Limb (tissue), 2 donors: ENCODE results near the gene POLR2L.

ENCODE experiments used
- DNase-seq, 2 donors: peaks; one replicate each; pipeline ENCODE4 v3.0.0-alpha.2; 2016; ENCODE audit errors: extremely low spot score in 2 of 2

POLR2L gene

DNA sequence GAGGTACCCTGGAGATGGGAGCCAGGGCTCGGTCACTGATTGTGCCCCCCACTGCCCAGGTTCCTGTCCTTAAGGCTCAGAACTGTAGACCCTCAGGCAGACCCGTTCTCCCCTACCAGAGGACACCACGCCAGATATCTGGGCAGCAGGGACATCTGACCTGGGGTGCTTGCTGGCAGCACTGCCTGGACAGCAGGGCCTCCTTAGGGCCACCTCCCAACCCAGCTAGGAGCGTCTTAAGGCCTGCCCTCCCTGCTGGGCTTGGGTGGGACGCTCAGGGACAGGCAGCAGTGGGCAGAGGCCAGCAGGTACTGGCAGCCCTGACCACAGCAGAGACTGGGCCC is 3.1 kb downstream of the POLR2L start:
- no peak for DNase-seq

DNA sequence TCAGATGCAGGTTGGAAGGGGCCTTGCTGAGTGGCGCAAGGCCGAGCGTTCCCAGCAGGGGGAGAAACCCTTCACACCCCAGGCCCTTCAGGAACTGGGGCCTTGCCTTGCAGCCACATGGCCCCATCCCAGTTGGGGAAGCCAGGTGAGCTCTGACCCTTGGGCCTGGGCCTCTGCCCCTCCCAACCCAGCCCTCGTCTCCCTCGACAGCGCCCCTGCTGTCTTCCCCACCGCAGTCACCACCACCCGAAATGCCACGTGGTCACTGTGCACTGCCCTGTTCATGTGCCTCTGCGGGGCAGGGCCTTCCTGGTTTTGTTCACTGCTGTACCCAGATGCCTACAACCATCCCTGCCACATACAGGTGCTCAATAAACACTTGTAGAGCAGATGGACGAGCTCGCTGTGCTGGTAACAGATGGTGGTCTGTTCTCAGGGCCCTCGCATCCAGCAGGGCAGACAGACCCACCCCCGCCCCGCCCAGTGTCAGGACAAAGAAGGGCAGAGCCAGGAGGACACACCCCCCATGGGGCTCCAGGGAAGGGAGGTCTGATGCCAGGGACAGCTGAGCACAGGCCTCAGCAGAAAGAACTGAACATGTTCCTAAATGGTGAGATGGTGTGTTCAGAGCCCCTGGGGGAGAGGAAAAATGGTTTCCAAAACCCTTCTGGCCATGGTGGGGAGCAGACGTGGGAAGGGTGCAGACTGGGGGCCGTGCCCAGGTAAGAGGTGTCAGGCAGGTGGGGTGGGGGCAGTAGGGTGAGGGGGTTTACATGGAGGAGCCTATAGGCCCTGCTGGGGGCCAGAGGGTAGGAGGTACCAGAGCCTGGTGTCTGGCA is 3.7 kb downstream of the POLR2L start:
- no peak for DNase-seq

DNA sequence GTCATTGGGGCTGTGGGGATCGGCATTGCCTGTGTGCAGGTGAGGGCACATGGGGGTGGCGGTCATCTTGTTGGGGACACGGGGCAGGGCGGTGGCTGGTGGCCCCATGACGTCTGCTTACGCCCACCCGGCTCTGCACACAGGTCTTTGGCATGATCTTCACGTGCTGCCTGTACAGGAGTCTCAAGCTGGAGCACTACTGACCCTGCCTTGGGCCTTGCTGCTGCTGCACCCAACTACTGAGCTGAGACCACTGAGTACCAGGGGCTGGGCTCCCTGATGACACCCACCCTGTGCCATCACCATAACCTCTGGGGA is 4.4 kb downstream of the POLR2L start:
- no peak for DNase-seq

DNA sequence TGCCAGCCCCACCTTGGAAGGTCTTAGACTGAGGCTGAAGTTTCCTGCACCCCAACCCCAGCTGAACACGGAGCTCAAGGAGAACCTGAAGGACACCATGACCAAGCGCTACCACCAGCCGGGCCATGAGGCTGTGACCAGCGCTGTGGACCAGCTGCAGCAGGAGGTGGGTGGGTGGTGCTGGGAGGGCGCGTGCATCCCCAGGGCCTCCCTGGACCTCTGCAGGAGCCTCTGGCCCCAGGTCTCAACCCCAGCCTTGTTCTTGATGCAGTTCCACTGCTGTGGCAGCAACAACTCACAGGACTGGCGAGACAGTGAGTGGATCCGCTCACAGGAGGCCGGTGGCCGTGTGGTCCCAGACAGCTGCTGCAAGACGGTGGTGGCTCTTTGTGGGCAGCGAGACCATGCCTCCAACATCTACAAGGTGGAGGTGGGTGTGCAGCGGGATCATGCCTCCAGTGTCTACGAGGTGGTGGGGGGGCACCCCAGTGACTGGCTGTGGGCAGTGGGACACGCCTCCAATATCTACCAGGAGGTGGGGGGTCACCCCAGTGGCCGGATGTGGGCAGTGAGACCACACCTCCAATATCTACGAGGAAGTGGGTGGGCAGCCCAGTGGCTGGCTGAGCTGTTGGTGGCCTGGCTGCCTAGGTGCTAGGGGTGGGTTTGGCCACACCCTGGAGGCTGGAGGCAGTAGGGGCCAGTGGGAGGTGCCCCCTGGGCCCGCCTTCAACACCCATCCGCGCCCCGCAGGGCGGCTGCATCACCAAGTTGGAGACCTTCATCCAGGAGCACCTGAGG is 4.9 kb downstream of the POLR2L start:
- no peak for DNase-seq

DNA sequence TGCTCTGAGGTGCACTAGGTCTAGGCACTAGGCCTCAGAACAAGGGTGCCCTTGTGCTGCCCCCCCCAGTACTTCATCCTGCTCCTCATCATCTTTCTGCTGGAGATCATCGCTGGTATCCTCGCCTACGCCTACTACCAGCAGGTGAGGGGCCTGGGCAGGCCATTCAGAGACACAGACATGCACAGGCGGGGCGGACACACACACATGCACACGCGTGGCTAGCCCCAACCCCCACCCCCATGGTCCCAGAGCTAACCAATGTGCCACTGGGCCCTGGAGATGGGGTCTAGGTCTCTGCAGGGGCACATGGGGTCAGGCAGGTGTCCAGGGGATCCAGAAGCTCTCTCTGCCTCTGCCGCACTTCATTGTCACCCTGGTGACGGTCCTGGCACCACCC is 5.6 kb downstream of the POLR2L start:
- DNase-seq: no peak

DNA sequence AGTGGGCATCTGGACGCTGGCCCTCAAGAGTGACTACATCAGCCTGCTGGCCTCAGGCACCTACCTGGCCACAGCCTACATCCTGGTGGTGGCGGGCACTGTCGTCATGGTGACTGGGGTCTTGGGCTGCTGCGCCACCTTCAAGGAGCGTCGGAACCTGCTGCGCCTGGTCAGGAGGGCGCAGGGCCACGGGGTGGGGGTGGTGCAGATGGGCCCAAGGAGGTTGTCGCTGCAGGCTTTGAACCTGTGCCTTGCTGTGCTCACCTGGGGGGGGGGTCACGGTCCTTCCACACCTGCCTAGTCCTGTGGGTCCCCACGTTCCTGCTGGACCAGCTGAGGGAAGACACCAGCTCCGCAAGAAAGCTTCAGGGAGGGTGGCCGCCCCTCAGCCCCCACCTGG is 6.1 kb downstream of the POLR2L start:
- DNase-seq: no peak

DNA sequence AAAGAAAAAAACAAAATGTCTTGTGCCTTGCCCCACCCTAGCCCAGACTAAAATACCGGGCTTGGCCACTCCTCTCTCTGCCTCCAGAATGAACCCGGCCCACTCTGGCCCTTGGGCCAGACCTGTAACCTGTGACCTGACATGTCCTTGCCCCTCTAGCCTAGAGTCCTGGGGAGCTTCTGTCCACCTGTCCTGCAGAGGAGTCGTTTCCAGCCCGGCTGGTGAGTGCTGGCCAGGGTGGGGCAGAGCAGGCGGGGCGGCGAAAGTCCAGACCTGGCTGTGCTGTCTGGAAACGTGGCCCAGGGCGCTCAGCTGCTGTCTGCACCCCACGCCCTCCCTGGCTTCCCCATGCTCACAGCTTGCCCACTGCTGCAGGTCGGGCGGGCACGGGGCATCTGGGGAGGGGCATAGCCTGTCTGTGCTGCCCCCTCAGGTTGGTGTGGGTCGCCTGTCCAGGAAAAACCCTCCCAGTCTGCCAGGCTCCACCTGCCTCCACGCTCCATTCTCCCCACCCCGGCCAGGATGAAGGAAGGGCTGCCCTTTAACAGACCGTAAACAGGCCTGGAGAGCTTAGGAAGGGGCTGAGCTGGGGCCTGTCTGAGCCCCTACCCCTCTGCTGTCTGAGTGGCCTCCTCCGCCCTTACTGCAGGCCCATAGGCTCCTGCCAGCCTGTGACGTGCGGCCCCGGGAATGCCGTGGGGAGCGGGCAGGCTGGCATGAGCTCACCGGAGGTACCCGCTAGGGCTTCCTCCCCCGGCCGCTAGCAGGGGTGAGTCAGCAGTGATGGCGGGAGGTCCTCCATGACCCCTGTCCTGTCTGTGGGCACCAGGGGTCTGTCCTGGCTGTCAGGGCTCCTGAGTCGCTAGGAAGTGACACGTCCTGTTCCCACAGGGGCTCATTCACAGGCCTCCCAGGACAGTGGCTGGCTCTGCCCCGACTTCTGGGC is 7.7 kb downstream of the POLR2L start:
- no peak for DNase-seq

DNA sequence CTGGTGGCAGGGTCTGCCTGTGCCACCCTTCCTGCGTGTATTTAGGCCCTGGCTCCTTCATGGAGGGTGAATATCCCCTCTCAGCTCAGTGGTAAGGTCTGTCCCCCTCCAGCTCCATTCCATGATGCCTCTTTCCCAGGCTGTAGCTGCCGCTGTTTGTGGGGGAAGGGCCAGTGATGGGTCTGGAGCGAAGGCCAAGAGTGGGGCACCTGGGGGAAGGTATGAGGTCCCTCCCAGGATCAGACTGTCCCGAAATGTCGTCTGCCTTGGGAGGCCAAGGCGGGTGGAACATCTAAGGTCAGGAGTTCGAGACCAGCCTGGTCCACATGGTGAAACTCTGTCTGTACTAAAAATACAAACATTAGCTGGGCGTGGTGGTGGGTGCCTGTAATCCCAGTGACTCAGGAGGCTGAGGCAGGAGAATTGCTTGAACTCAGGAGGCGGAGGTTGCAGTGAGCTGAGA is 8.4 kb downstream of the POLR2L start:
- DNase-seq: no peak

DNA sequence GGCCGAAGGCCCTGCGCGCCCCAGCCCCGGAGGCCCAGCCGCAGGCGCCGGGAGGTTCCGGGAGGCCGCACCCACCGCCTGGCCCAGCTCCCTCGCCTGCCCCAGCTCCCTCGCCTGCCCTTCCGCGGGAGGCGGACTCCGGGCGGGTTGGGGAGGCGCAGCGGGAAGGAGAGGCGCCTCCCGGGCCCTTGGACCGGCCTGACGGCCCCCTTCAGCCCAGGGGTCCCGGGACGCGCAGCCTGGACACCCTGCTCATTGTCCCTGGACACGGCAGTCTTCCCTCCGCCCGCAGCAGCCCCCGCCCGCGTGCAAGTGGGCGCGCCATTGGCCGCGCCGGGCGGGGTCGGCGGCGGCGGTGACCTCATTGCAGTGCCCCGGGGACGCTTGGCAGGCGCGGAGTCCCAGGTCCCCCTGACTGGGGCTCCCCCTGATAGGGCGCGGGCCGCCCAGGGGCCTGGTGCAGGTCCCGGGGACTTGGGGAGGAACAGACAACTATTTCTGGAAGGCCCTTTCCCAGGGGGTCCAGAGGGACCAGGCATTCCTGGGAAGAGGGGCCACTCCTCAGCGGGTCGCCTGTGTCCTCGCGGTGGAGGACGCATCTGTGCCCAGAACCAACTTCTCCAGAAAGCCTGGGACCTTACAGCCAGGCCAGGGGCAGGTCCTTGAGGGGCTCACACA is 9.1 kb downstream of the POLR2L start:
- peak in 1 of 2 donors; percentile 77 for DNase-seq

DNA sequence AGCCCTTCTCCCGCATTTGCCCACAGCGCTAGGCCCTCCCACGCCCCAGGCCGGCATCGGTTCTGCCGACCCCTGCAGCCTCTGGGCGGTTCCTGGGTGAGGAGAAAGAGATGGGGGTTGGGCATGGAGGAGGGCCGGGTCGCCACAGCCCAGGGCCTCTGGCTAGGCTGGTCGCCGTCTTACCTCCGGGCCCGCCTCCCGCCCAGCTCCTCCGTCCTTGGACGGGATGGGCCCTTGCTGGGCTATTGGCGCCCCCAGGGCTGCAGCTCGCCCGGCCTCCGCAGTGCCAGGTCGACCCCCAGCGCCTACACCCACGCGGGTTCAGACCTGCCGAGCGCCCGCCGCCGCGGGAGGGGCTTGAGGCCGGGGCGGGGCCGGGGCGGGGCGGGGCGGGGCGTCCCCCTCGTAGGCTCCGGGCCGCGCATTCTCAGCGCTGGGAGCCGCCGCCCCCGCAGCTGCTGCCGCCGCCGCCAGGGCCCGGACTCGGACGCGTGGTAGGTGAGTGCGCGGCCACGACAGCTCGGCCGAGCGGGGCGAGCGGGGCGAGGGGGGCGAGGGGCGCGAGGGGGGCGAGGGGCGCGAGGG is 9.7 kb downstream of the POLR2L start, which contains the start of gene CD151:
Gene CD151, plus strand, starts transcription at position 424 of the 585 bp plus-strand sequence. CDS start 3,118 bp downstream, outside the sequence.
- peak in 1 of 2 donors; percentile 79 for DNase-seq

DNA sequence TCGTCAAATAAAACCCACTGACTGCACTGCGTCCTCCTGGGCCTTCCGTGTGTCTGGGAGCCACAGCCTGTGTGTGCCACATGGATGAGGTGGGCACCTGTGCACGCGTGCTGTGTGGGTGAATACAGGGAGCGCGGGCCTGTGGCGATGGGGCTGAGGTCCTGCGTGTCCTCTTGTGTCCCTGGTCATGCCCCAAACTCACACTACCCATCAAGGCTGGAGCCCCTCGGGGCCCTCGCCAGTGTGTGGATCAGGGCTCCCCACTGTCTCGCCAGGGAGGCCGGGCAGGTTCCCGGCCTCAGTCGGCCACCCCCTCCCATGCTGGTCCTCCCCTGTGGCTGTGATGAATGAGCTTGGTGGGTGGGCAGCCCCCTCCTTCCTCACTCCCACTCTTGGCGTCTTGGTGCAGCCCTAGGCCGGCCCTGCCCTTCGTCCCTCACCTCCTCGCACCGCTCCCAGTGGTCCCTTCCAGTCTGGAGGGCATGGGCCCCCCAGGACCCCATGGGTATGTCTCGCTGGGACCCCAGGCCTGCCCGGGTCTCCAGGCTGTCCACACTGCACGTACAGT is 10.3 kb downstream of the POLR2L start:
- DNase-seq: no peak

DNA sequence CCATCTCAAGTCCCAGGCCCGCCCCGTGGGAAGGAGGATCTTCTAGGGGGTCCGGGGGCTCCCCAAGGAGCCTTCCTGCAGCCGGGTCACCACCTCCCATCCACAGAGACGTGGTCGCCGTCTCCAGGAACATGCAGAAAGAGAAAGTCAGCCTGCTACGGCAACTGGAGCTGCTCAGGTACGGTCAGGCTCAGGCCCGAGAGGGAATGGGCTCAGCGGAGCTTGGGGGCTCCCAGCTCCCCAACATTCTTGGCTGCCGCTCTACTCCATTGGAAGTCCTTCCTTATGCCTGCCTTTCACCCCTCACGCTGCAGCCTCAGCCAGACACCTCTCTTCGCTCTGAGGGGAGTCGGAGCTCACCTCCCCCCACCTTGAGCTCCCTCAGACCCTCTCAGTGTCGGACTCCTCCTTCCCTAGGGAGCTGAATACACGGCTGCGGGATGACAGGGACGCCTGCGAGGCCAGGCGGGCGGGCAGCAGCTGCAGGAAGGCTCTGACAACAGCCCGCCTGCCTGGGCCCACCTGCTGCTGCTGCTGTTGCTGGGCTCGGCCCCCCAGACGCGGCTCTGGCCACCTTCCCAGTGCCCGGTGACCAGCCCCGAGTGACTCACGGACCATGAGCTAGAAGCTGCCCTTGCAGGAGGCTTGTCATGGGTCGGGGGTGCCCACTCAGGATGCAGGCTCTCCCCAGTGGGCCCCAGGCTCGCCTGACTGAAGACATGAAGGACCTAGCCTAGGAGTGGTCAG is 11.0 kb downstream of the POLR2L start:
- DNase-seq: no peak

DNA sequence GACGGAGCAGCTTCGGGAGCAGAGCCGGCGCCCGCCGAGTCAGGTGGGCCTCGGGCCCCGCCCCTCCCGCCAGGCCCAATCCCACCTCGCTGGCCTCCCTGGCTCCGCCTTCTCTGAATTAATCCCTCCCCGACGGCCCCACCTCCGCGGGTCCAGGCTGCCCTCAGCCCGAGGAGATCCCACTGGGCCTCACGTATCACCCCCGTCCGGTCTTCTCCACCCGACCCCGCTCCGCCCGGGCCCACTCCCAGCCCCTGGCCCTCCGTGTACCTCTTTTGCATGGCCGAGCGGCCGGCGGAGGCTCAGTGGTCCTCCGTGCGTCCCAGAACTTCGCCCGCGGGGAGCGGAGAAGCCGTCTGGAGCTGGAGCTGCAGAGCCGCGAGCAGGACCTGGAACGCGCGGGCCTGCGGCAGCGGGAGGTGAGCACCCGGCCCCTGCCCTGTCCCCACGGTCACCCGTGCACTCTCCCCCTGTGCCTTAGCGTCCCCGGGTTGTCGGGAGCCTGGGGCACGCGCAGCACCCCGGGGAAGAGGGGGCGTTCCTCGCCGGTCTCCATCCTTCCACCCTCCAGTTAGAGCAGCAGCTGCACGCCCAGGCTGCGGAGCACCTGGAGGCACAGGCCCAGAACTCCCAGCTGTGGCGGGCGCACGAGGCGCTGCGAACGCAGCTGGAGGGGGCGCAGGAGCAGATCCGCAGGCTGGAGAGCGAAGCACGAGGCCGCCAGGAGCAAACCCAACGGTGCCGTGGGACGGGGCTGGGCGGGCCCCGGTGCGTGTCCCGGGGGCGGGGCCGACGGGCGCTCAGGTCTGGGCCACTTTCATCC is 11.8 kb downstream of the POLR2L start:
- no peak for DNase-seq

DNA sequence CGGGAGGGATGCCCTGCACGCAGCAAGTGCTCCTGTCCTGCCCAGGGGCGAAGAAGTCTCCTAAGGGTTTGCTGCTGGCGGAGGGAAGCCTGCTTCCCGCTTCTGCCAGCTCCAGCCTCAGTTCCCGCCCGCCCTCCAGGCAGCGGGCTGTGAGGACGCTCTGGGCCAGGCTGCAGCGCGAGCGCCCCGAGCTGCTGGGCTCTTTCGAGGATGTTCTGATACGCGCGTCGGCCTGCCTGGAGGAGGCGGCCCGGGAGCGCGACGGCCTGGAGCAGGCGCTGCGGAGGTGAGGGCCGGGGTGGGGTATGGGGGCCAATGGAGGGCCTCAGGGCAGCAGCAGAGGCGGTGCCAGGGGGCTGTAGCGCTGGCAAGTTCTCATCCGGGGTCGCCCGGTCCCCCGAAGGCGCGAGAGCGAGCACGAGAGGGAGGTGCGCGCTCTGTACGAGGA is 12.5 kb downstream of the POLR2L start:
- DNase-seq: no peak

DNA sequence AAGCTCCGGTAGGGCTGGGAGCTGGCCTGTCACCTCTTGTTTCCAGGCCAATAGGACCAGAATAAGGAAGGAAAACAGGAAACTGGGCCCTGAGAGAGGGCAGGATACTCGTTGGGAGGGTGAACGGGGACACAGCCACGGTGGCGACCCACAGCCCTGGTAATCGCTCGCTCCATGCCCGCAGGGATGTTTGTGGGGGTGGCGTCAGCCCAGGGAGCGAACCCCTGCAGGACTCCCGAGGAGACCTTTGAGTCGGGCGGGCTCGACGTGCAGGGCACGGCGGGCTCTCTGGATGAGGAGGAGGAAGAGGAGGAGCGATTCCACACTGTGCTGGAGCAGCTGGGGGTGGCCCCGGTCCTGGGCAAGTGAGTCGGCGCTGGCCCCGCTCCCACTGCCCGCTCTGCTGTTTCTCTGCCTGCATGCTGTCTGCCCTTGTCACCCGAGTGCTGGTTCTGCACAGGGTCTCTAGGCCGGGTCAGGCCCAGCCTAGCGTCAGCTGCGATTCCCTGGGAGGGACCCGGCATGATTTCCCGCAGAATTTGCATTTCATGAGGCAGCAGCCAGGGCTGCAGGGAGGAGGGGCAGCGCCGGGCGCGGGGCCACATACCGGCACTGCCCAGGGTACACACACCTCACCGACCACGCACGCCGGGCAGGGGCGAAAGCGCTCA is 13.0 kb downstream of the POLR2L start:
- no peak for DNase-seq

DNA sequence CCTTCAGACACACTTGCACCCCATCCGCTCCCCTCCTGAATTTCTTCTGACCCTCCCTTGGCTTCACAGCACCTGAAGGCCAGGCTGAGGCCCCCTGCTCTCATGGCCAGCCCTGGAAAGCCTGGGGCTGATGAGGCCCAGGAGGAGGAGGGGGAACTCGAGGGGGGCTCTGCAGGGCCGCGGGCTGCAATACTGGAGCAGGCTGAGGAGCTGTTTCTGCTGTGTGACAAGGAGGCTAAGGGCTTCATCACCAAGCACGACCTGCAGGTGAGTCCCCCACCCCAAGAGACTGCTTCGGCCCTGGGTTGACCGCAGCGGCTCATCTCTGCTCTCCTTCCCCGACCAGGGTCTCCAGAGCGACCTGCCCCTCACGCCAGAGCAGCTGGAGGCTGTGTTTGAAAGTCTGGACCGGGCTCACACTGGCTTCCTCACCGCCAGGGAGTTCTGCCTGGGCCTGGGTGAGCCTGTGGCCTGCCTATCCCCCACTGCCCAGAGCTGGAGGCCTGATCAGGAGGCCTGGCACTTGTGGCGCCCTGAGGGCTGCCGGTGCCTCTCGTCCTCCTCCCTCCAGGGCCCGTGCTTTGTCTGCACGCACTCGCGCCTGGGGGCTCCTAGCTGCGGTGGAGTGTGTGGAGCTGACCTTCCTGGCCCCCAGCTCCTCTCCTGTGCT is 13.7 kb downstream of the POLR2L start:
- DNase-seq: no peak

DNA sequence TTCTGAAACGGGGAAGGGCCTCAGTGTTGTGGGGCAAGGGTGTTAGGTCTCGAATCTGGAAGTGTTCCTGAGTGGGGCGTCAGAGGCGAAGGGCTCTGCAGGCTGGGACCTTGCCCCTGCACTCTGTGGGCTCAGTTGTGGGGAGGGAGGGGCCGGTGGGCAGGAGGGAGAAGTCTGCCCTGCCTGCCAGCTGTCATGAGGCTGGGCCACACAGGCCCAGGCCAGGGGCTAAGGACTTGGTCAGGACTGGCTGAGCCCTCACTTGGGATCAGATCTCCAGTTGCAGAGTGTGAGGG is 14.5 kb downstream of the POLR2L start, which contains the start of gene CRACR2B:
Gene CRACR2B, plus strand, starts transcription at position 23 of the 296 bp plus-strand sequence. CDS start 689 bp downstream, outside the sequence.
- no peak for DNase-seq
